Measurements from ENCODE around the gene ABCB9. TPM values are rescaled to one million over a fixed set of nuclear protein-coding genes. Genes with fewer than 3 reads are reported as not detected.

The ABCB9 gene
- total RNA-seq, 1 donor from 2014 or later: 11.6 TPM

DNA sequence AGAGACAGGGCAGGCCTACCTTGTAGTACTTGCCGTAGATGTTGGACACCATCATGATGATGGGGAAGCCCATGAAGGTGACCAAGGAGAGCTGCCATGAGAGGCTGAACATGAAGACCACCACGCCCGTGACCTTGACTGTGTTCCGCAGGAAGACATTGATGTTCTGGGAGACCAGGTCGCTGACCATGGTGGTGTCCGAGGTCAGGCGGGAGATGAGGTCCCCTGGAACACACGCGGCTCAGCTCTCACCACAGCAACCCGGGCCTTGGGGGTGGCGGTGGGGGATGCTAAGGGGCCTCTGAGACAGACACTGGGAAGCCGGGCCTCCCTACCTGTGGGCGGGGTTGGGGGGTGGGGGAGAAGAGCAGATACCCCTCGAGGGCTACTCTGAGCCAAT lies 17.7 kb downstream of the ABCB9 start:
- Histone ChIP-seq H3K27ac (ENCODE audit: low read depth, low read length) (no peak overlapping the region), H3K4me2 (ENCODE audit: low read length) (no peak overlapping the region), H3K9ac (ENCODE audit: low read length) (no peak overlapping the region), H3K4me3 (ENCODE audit: insufficient read depth, low read depth, low read length) (no peak overlapping the region), H3K36me3 (ENCODE audit: insufficient read depth, low read length) (no peaks in the 10 kb centered on the region), H4K20me1 (ENCODE audit: insufficient read depth, low read length) (peaks cover 14% of the 10 kb centered on the region), H3K9me3 (ENCODE audit: insufficient read depth, low read depth, low read length) (no peaks in the 10 kb centered on the region), H3K79me2 (ENCODE audit: insufficient read depth, low read length) (no peaks in the 10 kb centered on the region), H2AFZ (ENCODE audit: low read depth, low read length) (no peak overlapping the region), H3K27me3 (ENCODE audit: insufficient read depth, low read length) (no peaks in the 10 kb centered on the region), H3K4me1 (ENCODE audit: insufficient read depth, low read length) (peaks cover 39% of the 10 kb centered on the region)
- peaks cover 30% of the 10 kb centered on the region for H3K4me1 Mint-ChIP-seq (ENCODE audit: low read depth, unreplicated experiment)
- H3K27ac Mint-ChIP-seq (ENCODE audit: unreplicated experiment): no peak overlapping the region
- no peaks in the 10 kb centered on the region for H3K9me3 Mint-ChIP-seq (ENCODE audit: unreplicated experiment)
- TF ChIP-seq EZH2 (IDR thresholded peaks at IDR 0.05; ENCODE audit: insufficient read depth, low read length): no peak
- TF ChIP-seq, protein P1, sequence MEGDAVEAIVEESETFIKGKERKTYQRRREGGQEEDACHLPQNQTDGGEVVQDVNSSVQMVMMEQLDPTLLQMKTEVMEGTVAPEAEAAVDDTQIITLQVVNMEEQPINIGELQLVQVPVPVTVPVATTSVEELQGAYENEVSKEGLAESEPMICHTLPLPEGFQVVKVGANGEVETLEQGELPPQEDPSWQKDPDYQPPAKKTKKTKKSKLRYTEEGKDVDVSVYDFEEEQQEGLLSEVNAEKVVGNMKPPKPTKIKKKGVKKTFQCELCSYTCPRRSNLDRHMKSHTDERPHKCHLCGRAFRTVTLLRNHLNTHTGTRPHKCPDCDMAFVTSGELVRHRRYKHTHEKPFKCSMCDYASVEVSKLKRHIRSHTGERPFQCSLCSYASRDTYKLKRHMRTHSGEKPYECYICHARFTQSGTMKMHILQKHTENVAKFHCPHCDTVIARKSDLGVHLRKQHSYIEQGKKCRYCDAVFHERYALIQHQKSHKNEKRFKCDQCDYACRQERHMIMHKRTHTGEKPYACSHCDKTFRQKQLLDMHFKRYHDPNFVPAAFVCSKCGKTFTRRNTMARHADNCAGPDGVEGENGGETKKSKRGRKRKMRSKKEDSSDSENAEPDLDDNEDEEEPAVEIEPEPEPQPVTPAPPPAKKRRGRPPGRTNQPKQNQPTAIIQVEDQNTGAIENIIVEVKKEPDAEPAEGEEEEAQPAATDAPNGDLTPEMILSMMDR (IDR thresholded peaks at IDR 0.05; ENCODE audit: insufficient read depth, low read depth, low read length): no peak
- FAIRE-seq (no peak), DNase-seq (ENCODE audit: low read depth) (no peak)
- H3K4me3 Mint-ChIP-seq (ENCODE audit: unreplicated experiment): no peak overlapping the region
- peaks cover 4% of the 10 kb centered on the region for H3K36me3 Mint-ChIP-seq (ENCODE audit: low read depth, unreplicated experiment)
- no peaks in the 10 kb centered on the region for H3K27me3 Mint-ChIP-seq (ENCODE audit: low read depth, unreplicated experiment)

- DNase-seq (ENCODE audit: low read depth) (no peak), FAIRE-seq (no peak)
- Histone ChIP-seq H2AFZ (ENCODE audit: low read depth, low read length) (peak overlapping the region; percentile 2), H3K27me3 (ENCODE audit: insufficient read depth, low read length) (no peaks in the 10 kb centered on the region), H3K79me2 (ENCODE audit: insufficient read depth, low read length) (no peaks in the 10 kb centered on the region), H3K36me3 (ENCODE audit: insufficient read depth, low read length) (no peaks in the 10 kb centered on the region), H3K4me2 (ENCODE audit: low read length) (peak overlapping the region; percentile 61), H3K9me3 (ENCODE audit: insufficient read depth, low read depth, low read length) (no peaks in the 10 kb centered on the region), H3K4me3 (ENCODE audit: insufficient read depth, low read depth, low read length) (no peak overlapping the region), H4K20me1 (ENCODE audit: insufficient read depth, low read length) (peaks cover 8% of the 10 kb centered on the region), H3K9ac (ENCODE audit: low read length) (peak overlapping the region; percentile 65), H3K27ac (ENCODE audit: low read depth, low read length) (peak overlapping the region; percentile 83), H3K4me1 (ENCODE audit: insufficient read depth, low read length) (peaks cover 45% of the 10 kb centered on the region)
- Mint-ChIP-seq H3K27me3 (ENCODE audit: low read depth, unreplicated experiment) (no peaks in the 10 kb centered on the region), H3K36me3 (ENCODE audit: low read depth, unreplicated experiment) (peaks cover 4% of the 10 kb centered on the region), H3K4me3 (ENCODE audit: unreplicated experiment) (peak overlapping the region; percentile 40), H3K9me3 (ENCODE audit: unreplicated experiment) (no peaks in the 10 kb centered on the region), H3K4me1 (ENCODE audit: low read depth, unreplicated experiment) (peaks cover 33% of the 10 kb centered on the region), H3K27ac (ENCODE audit: unreplicated experiment) (peak overlapping the region; percentile 98)
- TF ChIP-seq, protein P1 (IDR thresholded peaks at IDR 0.05; ENCODE audit: insufficient read depth, low read depth, low read length): no peak
- TF ChIP-seq EZH2 (IDR thresholded peaks at IDR 0.05; ENCODE audit: insufficient read depth, low read length): no peak
Measured at GRCh38 chr12:122947352-122947792, 18.9 kb downstream of the ABCB9 start.

DNA sequence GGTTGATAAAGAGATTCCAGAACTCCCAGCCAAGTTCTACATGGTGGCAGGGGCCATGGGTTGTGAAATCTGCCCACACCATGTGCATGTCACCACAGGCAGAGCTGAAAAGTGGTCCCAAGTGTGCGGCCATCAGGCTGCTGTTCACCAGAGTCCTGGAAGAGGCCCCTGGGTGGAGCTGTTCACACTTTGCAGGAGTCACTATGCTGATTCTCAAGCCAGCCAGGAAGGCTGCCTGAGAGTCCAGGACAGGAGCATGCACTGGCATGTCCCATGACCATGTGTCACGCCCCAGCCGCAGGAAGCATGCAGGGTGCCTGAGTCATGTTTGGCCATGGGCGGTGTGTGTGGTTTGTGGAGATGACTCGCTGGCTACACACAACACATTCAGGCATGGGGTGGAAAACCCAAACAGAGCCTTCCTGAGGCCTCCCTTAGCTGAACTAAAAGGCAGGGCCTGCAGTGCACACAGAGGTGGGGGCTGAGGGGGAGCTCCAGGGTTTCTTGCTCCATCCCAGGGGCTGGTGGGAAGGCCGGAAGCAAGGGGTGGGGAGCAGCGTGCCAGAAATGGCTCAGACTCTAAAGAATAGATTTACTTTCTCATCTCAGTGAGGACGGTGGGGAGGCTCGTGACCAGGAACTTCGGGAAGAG lies 19.4 kb downstream of the ABCB9 start:
- FAIRE-seq: peak; percentile 100

More for the DNA sequence above, 19.4 kb downstream of the ABCB9 start:
- Mint-ChIP-seq H3K27ac (ENCODE audit: unreplicated experiment) (peak overlapping the region; percentile 98), H3K4me3 (ENCODE audit: unreplicated experiment) (peak overlapping the region; percentile 40), H3K9me3 (ENCODE audit: unreplicated experiment) (no peaks in the 10 kb centered on the region), H3K27me3 (ENCODE audit: low read depth, unreplicated experiment) (no peaks in the 10 kb centered on the region), H3K4me1 (ENCODE audit: low read depth, unreplicated experiment) (peaks cover 31% of the 10 kb centered on the region), H3K36me3 (ENCODE audit: low read depth, unreplicated experiment) (peaks cover 4% of the 10 kb centered on the region)
- peak overlapping the region; percentile 11 for H2AFZ ChIP-seq (ENCODE audit: low read depth, low read length)
- no peaks in the 10 kb centered on the region for H3K9me3 ChIP-seq (ENCODE audit: insufficient read depth, low read depth, low read length)
- TF ChIP-seq, protein P1 (IDR thresholded peaks at IDR 0.05; ENCODE audit: insufficient read depth, low read depth, low read length): peak; percentile 42
- no peak for TF ChIP-seq EZH2 (IDR thresholded peaks at IDR 0.05; ENCODE audit: insufficient read depth, low read length)
- no peak overlapping the region for H3K4me3 ChIP-seq (ENCODE audit: insufficient read depth, low read depth, low read length)
- peak overlapping the region; percentile 83 for H3K27ac ChIP-seq (ENCODE audit: low read depth, low read length)
- peak overlapping the region; percentile 65 for H3K9ac ChIP-seq (ENCODE audit: low read length)
- H4K20me1 ChIP-seq (ENCODE audit: insufficient read depth, low read length): peaks cover 3% of the 10 kb centered on the region
- peaks cover 45% of the 10 kb centered on the region for H3K4me1 ChIP-seq (ENCODE audit: insufficient read depth, low read length)
- H3K79me2 ChIP-seq (ENCODE audit: insufficient read depth, low read length): no peaks in the 10 kb centered on the region
- H3K27me3 ChIP-seq (ENCODE audit: insufficient read depth, low read length): no peaks in the 10 kb centered on the region
- no peaks in the 10 kb centered on the region for H3K36me3 ChIP-seq (ENCODE audit: insufficient read depth, low read length)
- H3K4me2 ChIP-seq (ENCODE audit: low read length): peak overlapping the region; percentile 61
- DNase-seq (ENCODE audit: low read depth): peak; percentile 99
